Peyer's patch (tissue), 4 donors: ENCODE data around the gene LRRC75B. TPM values are rescaled to one million over a fixed set of nuclear protein-coding genes. Genes with fewer than 3 reads are reported as not detected.
A peak's percentile ranks its signal among the peaks of the same experiment; 100 is the strongest.
"Not testable (repeated sequence)": the region's sequence is repeated elsewhere in the genome, so short reads cannot be mapped to it uniquely, and the experiment has no call there.

Experiments used
- DNase-seq, 3 donors: peaks; one replicate each; pipeline ENCODE4 v3.0.0-alpha.2; 2017 to 2019
- H3K27ac ChIP-seq, 4 donors: fragments of 200-600 bp; sonication (generic); one replicate each; pipeline ENCODE4 v1.5.1; 2016 to 2019
- H3K27me3 ChIP-seq, 2 donors: fragments of 200-600 bp; sonication (generic); one replicate each; pipeline ENCODE4 v1.5.1; 2019
- H3K36me3 ChIP-seq, 3 donors: fragments of 200-600 bp; sonication (generic); one replicate each; pipeline ENCODE4 v1.5.1; 2016 to 2019
- H3K4me1 ChIP-seq, 4 donors: fragments of 200-600 bp; sonication (generic); one replicate each; pipeline ENCODE4 v1.5.1; 2016 to 2019
- H3K4me3 ChIP-seq, 4 donors: fragments of 200-600 bp; sonication (generic); 1 replicate in 3 of 4; 2 replicates in 1 of 4; pipeline ENCODE4 v1.5.1; 2016 to 2019; ENCODE audit warnings: mild to moderate bottlenecking in 1 of 4
- H3K9me3 ChIP-seq, 4 donors: fragments of 200-600 bp; sonication (generic); one replicate each; pipeline ENCODE4 v1.5.1; 2016 to 2019; ENCODE audit warnings: mild to moderate bottlenecking in 1 of 4
- CTCF ChIP-seq, 6 experiments: fragments of 450-650 bp in 4 of 6; fragments of 200-600 bp in 2 of 6; sonication (generic) in 1 of 6; IDR thresholded peaks; one replicate each; pipeline ENCODE4 v1.5.1; 2017 to 2019; ENCODE audit warnings: antibody characterized with exemption in 6 of 6, mild to moderate bottlenecking in 3 of 6, moderate library complexity in 1 of 6
- POLR2A ChIP-seq, 2 donors: fragments of 450-650 bp; IDR thresholded peaks; one replicate each; pipeline ENCODE4 v1.5.1; 2017; ENCODE audit warnings: antibody characterized with exemption in 2 of 2, mild to moderate bottlenecking in 2 of 2, moderate library complexity in 2 of 2
- total RNA-seq, 4 donors: library from RNA; depleted of rRNA; stranded (reverse); fragments of >200 nt; gene quantifications; one replicate each; pipeline ENCODE4 v1.1.0, GENCODE V29; 2016

The LRRC75B gene, protein sequence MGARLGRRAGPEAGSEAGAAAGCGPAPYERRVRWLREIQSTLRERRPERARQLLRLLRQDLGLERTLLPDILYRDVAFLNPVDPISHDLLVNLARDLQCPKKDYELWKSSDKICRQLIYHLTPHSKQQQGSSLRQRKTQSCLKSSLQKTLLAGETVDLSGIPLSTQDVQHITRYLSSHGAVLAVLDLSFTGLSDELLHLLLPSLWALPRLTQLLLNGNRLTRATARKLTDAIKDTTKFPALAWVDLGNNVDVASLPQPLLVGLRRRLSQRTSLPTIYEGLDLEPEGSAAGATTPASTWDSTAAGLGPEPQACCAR
- 100 to 1,000 TPM in 2 of 4 donors, 10 to 100 TPM in 2; 18.2 to 127 (median 88.2) TPM for total RNA-seq

DNA sequence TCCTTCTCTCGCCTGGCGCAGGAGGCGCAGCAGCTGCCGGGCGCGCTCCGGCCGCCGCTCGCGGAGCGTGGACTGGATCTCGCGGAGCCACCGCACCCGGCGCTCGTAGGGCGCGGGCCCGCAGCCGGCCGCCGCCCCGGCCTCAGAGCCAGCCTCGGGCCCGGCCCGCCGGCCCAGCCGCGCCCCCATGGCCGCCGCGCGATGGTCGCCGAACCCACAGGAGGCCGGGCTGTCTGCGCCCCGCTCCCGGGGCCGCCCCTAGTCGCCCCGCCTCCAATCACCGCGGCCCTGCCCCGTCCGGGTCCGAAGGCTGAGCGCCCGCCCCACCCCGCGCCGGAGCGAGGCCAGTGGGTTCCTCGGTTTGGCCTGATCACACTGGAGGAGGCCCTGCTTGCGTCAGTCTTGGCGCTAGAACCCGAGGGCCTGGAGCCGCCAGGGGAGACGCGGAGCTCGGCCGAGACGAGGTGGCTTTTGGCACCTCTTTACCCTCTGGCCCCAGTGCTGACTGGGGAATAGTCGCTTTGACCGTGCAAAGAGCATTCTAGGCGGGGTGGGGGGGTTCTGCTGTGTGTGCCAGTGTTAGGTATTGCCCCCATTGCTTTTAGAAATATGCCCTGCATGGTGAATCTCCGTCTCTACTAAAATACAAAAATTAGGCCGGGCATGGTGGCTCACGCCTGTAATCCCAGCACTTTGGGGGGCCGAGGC, at the start of gene LRRC75B:
LRRC75B (minus strand) TSS at position 223 of the 708 bp plus-strand sequence; CDS start at position 189, 34 bp downstream.
- TF ChIP-seq CTCF (IDR thresholded peaks at IDR 0.05) (peak in 1 of 6 experiments; percentile 6), POLR2A (IDR thresholded peaks at IDR 0.05) (peak; percentile 68 to 86)
- Histone ChIP-seq H3K27me3 (no peaks in the 10 kb centered on the region), H3K9me3 (no peaks in the 10 kb centered on the region), H3K36me3 (peaks cover 0 to 15% (median 0%) of the 10 kb centered on the region in 3 donors), H3K4me3 (peak within 1 kb of the TSS; percentile 51 to 97 (median 74)), H3K27ac (peak within 1 kb of the TSS; percentile 52 to 95 (median 74)), H3K4me1 (peaks cover 0 to 22% (median 0%) of the 10 kb centered on the region in 4 donors)
- DNase-seq = peak; percentile 39 to 96 (median 93)

- H3K27me3 ChIP-seq, DNase-seq, H3K4me3 ChIP-seq, H3K27ac ChIP-seq, H3K9me3 ChIP-seq, H3K4me1 ChIP-seq, H3K36me3 ChIP-seq: not testable (repeated sequence)
Observed at GRCh38 chr22:24642307-24642706, 49.4 kb upstream of the LRRC75B start.

- not testable (repeated sequence) for H3K4me1 ChIP-seq, DNase-seq, H3K36me3 ChIP-seq, H3K4me3 ChIP-seq, H3K9me3 ChIP-seq, H3K27me3 ChIP-seq, H3K27ac ChIP-seq
Observed at GRCh38 chr22:24636513-24636912, 43.6 kb upstream of the LRRC75B start.

- H3K9me3 ChIP-seq, H3K4me3 ChIP-seq, H3K4me1 ChIP-seq, H3K27ac ChIP-seq, H3K36me3 ChIP-seq, H3K27me3 ChIP-seq: not testable (repeated sequence)
- DNase-seq = peak in 1 of 3 donors; percentile 20
- TF ChIP-seq CTCF (IDR thresholded peaks at IDR 0.05) = peak in 1 of 6 experiments; percentile 17
Observed at GRCh38 chr22:24634776-24635389, 42.0 kb upstream of the LRRC75B start.

- not testable (repeated sequence) for H3K36me3 ChIP-seq, H3K4me1 ChIP-seq, DNase-seq, H3K27ac ChIP-seq, H3K4me3 ChIP-seq, H3K9me3 ChIP-seq, H3K27me3 ChIP-seq
Observed at GRCh38 chr22:24633231-24634023, 40.6 kb upstream of the LRRC75B start.

- DNase-seq, H3K4me3 ChIP-seq, H3K4me1 ChIP-seq, H3K27me3 ChIP-seq, H3K9me3 ChIP-seq, H3K36me3 ChIP-seq, H3K27ac ChIP-seq: not testable (repeated sequence)
Observed at GRCh38 chr22:24632642-24633041, 39.8 kb upstream of the LRRC75B start.

DNA sequence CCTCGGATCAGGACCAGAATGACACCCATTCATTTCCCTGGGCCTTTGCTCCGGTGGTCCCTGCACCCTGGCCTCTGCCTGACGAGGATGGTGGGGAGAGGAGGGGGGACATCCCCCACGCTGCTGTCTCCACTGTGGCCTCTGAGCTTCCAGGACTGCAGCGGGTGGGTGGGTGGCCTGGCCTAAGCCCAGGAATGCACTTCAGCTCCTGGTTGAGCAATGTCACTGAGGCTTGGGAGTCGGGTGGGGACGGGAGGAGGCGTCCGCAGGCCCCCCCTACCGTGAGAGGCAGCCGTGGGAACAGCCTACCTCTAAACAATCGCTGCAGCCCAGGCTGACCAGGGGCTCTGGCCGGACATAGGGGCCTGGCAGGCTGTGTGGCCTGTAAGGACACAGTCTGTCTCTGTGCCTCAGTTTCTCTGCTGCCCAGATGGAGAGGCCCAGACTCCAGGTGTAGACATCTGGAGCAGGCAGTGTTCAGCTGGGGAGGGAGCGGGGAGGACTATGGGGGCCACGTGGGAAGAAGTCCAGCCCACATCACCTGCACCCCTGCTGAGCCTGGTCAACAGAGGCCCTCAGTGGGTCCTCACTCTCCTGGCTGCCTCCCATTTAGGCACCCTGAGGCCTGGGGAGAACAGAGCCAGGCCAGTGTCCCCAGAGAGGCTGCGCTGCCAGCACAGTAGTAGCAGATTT, 38.7 kb upstream of the LRRC75B start:
- H3K27me3 ChIP-seq, H3K36me3 ChIP-seq, DNase-seq, H3K4me3 ChIP-seq, H3K4me1 ChIP-seq, H3K9me3 ChIP-seq: not testable (repeated sequence)
- peak overlapping the region in 2 of 4 donors; percentile 25 to 26 for H3K27ac ChIP-seq

DNA sequence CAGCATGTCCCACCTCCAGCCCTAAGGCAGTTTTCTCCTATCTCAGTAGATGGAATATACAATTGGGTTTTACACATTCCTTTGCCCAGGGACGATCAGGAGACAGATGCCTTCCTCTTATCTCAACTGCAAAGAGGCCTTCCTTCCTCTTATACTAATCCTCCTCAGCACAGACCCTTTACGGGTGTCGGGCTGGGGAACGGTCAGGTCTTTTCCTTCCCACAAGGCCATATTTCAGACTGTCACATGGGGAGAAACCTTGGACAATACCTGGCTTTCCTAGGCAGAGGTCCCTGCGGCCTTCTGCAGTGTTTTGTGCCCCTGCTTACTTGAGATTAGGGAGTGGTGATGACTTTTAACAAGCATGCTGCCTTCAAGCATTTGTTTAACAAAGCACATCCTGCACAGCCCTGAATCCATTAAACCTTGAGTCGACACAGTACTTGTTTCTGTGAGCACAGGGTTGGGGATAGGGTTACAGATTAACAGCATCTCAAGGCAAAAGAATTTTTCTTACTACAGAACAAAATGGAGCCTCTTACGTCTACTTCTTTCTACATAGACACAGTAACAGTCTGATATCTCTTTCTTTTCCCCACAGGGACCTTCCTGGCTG, 38.0 kb upstream of the LRRC75B start:
- H3K27ac ChIP-seq = peak overlapping the region in 2 of 4 donors; percentile 25 to 26
- not testable (repeated sequence) for H3K36me3 ChIP-seq, H3K9me3 ChIP-seq, H3K4me1 ChIP-seq, DNase-seq, H3K4me3 ChIP-seq, H3K27me3 ChIP-seq
